Suprapubic skin (tissue), 4 donors: ENCODE results near the gene VIPR1.

ENCODE experiments used
- CTCF ChIP-seq, 2 donors: fragments of 200-600 bp in 1 of 2; fragments of 450-650 bp in 1 of 2; sonication (generic) in 1 of 2; IDR thresholded peaks; one replicate each; pipeline ENCODE4 v1.5.1; 2016 to 2019; ENCODE audit warnings: antibody characterized with exemption in 2 of 2, mild to moderate bottlenecking in 1 of 2, moderate library complexity in 1 of 2
- POLR2A ChIP-seq, 2 donors: fragments of 450-650 bp; IDR thresholded peaks; one replicate each; pipeline ENCODE4 v1.6.1; 2017; ENCODE audit warnings: antibody characterized with exemption in 2 of 2, mild to moderate bottlenecking in 2 of 2, moderate library complexity in 2 of 2
- POLR2AphosphoS5 ChIP-seq, 3 donors: sonication (generic); formaldehyde crosslinking; IDR thresholded peaks; one replicate each; pipeline ENCODE4 v1.6.1; 2017; ENCODE audit warnings: antibody characterized with exemption in 3 of 3

- TF ChIP-seq CTCF (IDR thresholded peaks at IDR 0.05) (no peak), POLR2A (IDR thresholded peaks at IDR 0.05) (no peak), POLR2AphosphoS5 (IDR thresholded peaks at IDR 0.05) (no peak)
These were observed 80.1 kb downstream of the VIPR1 start for GRCh38 chr3:42582474-42583070.
